Upper lobe of left lung (tissue), 4 donors: ENCODE data around the gene ATG9B.

Experiments
- CTCF ChIP-seq, 6 experiments: fragments of 450-650 bp in 4 of 6; fragments of 200-600 bp in 2 of 6; sonication (generic) in 2 of 6; IDR thresholded peaks; one replicate each; pipeline ENCODE4 v1.5.1; 2016 to 2019; ENCODE audit warnings: antibody characterized with exemption in 6 of 6
- EP300 ChIP-seq, 4 donors: sonication (generic); formaldehyde crosslinking; IDR thresholded peaks; one replicate each; pipeline ENCODE4 v1.5.1; 2017; ENCODE audit warnings: antibody characterized with exemption in 4 of 4, control low read depth in 2 of 4
- POLR2A ChIP-seq, 4 donors: fragments of 450-650 bp; IDR thresholded peaks; one replicate each; pipeline ENCODE4 v1.5.1; 2016 to 2017; ENCODE audit warnings: antibody characterized with exemption in 4 of 4, mild to moderate bottlenecking in 2 of 4

- TF ChIP-seq CTCF (IDR thresholded peaks at IDR 0.05) (no peak), EP300 (IDR thresholded peaks at IDR 0.05) (no peak), POLR2A (IDR thresholded peaks at IDR 0.05) (no peak)
These were observed 32.1 kb downstream of the ATG9B start for GRCh38 chr7:150992051-150992640.
